GM10847 (cell line): Measurements from ENCODE around the gene FBXO15.

Experiments used
- POLR2A ChIP-seq: IDR thresholded peaks from 2 replicates; pipeline ENCODE4 v1.6.1; 2011; ENCODE audit not compliant: insufficient read length; ENCODE audit errors: extremely low read depth

The FBXO15 gene

GRCh38 chr18:74147779-74148542 is at the start of gene FBXO15, which contains the start of gene TIMM21:
TSS of gene FBXO15 (minus strand) at chr18:74147834. CDS start at chr18:74147785, 49 bp downstream.
TSS of gene TIMM21 (plus strand) at chr18:74148523. CDS start at chr18:74148809, 286 bp downstream.
- TF ChIP-seq POLR2A: peak; percentile 58

- no peak for TF ChIP-seq POLR2A
Observed at GRCh38 chr18:74196220-74197119, 48.8 kb upstream of the FBXO15 start.

- no peak for TF ChIP-seq POLR2A
Observed at GRCh38 chr18:74194691-74195090, 47.1 kb upstream of the FBXO15 start.

GRCh38 chr18:74191577-74191976 is 43.9 kb upstream of the FBXO15 start:
- TF ChIP-seq POLR2A: no peak

- TF ChIP-seq POLR2A: no peak
Observed at GRCh38 chr18:74190086-74190485, 42.5 kb upstream of the FBXO15 start.

GRCh38 chr18:74186661-74187060 is 39.0 kb upstream of the FBXO15 start:
- no peak for TF ChIP-seq POLR2A

- TF ChIP-seq POLR2A: no peak
Observed at GRCh38 chr18:74185860-74186259, 38.2 kb upstream of the FBXO15 start.

GRCh38 chr18:74184875-74185274 is 37.2 kb upstream of the FBXO15 start:
- TF ChIP-seq POLR2A: no peak

GRCh38 chr18:74183130-74183529 is 35.5 kb upstream of the FBXO15 start:
- no peak for TF ChIP-seq POLR2A

GRCh38 chr18:74182335-74182734 is 34.7 kb upstream of the FBXO15 start:
- no peak for TF ChIP-seq POLR2A

- TF ChIP-seq POLR2A: no peak
Observed at GRCh38 chr18:74179623-74180199, 32.1 kb upstream of the FBXO15 start.

- no peak for TF ChIP-seq POLR2A
Observed at GRCh38 chr18:74178884-74179283, 31.2 kb upstream of the FBXO15 start.

- no peak for TF ChIP-seq POLR2A
Observed at GRCh38 chr18:74175658-74176057, 28.0 kb upstream of the FBXO15 start.

GRCh38 chr18:74173434-74173750 is 25.8 kb upstream of the FBXO15 start:
- no peak for TF ChIP-seq POLR2A

GRCh38 chr18:74172697-74173433 is 25.2 kb upstream of the FBXO15 start:
- no peak for TF ChIP-seq POLR2A
